GM23338 (cell line): ENCODE results near the gene USP48.

Source experiments
- CREB1 ChIP-seq: fragments of 250-450 bp; sonication (Bioruptor Pico); IDR thresholded peaks from 2 replicates; pipeline ENCODE4 v1.5.0; 2020; ENCODE audit warnings: low read depth, mild to moderate bottlenecking, moderate library complexity
- CTCF ChIP-seq, 2 experiments: fragments of 200-600 bp in 1 of 2; sonication (generic) in 1 of 2; conservative IDR thresholded peaks; 2 replicates each; pipeline versions ENCODE4 v1.5.1 to v1.6.1; 2016 to 2017; ENCODE audit warnings: antibody characterized with exemption in 2 of 2, low read depth in 2 of 2, mild to moderate bottlenecking in 2 of 2, moderate library complexity in 1 of 2
- ETS1 ChIP-seq: IDR thresholded peaks from 2 replicates; pipeline ENCODE4 v1.6.1; 2016; ENCODE audit warnings: antibody characterized with exemption
- EZH2 ChIP-seq: fragments of 200-600 bp; sonication (generic); IDR thresholded peaks from one replicate; pipeline ENCODE4 v1.8.0; 2017; ENCODE audit warnings: antibody characterized with exemption, mild to moderate bottlenecking, low read depth; ENCODE audit not compliant: unreplicated experiment
- EZH2phosphoT487 ChIP-seq: fragments of 200-600 bp; sonication (generic); IDR thresholded peaks from one replicate; pipeline ENCODE4 v1.8.1; 2018; ENCODE audit warnings: antibody characterized with exemption; ENCODE audit not compliant: unreplicated experiment
- JUNB ChIP-seq: IDR thresholded peaks from one replicate; pipeline ENCODE4 v1.6.1; 2016; ENCODE audit warnings: antibody characterized with exemption; ENCODE audit not compliant: unreplicated experiment
- NANOG ChIP-seq: IDR thresholded peaks from 2 replicates; pipeline ENCODE4 v1.6.1; 2016; ENCODE audit warnings: antibody characterized with exemption, borderline replicate concordance
- POLR2AphosphoS5 ChIP-seq: IDR thresholded peaks from 2 replicates; pipeline ENCODE4 v1.6.1; 2016; ENCODE audit warnings: antibody characterized with exemption, low read depth
- REST ChIP-seq: IDR thresholded peaks from one replicate; pipeline ENCODE4 v1.6.1; 2018; ENCODE audit warnings: antibody characterized with exemption; ENCODE audit not compliant: unreplicated experiment
- STAT1 ChIP-seq: IDR thresholded peaks from one replicate; pipeline ENCODE4 v1.6.1; 2016; ENCODE audit warnings: antibody characterized with exemption; ENCODE audit not compliant: unreplicated experiment
- ZNF114 ChIP-seq: fragments of 250-450 bp; sonication (Bioruptor Pico); IDR thresholded peaks from 2 replicates; pipeline ENCODE4 v1.5.0; 2020; ENCODE audit warnings: mild to moderate bottlenecking, moderate library complexity
- ZNF331 ChIP-seq: fragments of 250-450 bp; sonication (Bioruptor Pico); IDR thresholded peaks from 2 replicates; pipeline ENCODE4 v1.5.0; 2020; ENCODE audit warnings: low read depth, mild to moderate bottlenecking, moderate library complexity

GRCh38 chr1:21636029-21636428, 146.9 kb downstream of the USP48 start:
- TF ChIP-seq EZH2 = no peak
- no peak for TF ChIP-seq CTCF (conservative IDR thresholded peaks at IDR 0.05; ENCODE audit: low read depth in 2 of 2)
- no peak for TF ChIP-seq POLR2AphosphoS5
- TF ChIP-seq REST = no peak
- no peak for TF ChIP-seq EZH2phosphoT487
- no peak for TF ChIP-seq ETS1
- no peak for TF ChIP-seq NANOG
- no peak for TF ChIP-seq CREB1
- no peak for TF ChIP-seq JUNB
- no peak for TF ChIP-seq ZNF114 (CRISPR knock-in tag)
- TF ChIP-seq STAT1 = no peak
- no peak for TF ChIP-seq ZNF331 (CRISPR knock-in tag)
